GM19023 (cell line): ENCODE data around the gene CDCA7.
"Not testable (repeated sequence)": the region's sequence is repeated elsewhere in the genome, so short reads cannot be mapped to it uniquely, and the experiment has no call there.

Experiments used
- ATAC-seq: cut with Tn5 transposase; IDR thresholded peaks from one replicate; pipeline ENCODE4 v1.9.1; 2021; ENCODE audit warnings: mild to moderate bottlenecking, moderate library complexity; ENCODE audit not compliant: unreplicated experiment

The CDCA7 gene

GRCh38 chr2:173354582-173355131, at the start of gene CDCA7:
CDCA7 (plus strand) TSS chr2:173354872; CDS start chr2:173354964, 92 bp downstream.
- peak; percentile 58 for ATAC-seq

DNA sequence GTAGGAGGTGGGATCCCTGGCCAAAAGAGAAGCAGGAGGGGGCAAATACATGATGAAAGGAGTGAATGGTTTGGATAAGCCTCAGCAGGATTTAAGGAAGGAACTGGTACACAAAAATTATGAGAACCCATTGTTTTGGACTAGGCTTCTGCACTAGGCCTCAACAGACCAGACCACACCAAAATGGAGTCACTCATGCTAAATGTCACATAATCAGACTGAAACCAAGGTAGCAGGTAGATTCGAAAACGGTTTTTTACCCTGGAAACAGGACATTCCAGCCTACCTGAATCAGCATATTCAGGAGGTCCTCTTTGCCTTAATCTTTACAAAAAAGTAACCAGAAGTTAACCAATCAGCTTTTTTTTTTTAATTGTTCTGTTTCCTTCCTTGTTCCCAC, 49.4 kb upstream of the CDCA7 start:
- ATAC-seq: no peak

- ATAC-seq: peak; percentile 81
These were observed 47.4 kb upstream of the CDCA7 start for GRCh38 chr2:173307293-173307692.

DNA sequence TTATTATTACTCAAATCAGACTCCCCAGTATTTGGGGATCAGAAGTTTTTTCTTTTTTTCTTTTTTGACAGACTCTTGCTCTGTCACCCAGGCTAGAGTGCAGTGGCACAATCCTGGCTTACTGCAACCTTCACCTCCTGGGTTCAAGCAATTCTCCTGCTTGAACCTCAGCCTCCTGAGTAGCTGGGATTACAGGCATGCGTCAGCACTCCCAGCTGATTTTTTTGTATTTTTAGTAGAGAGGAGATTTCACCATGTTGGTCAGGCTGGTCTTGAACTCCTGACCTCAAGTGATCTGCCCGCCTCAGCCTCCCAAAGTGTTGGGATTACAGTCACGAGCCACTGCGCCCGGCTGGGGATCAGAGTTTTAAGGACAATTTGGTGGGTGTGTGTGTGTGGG, 45.3 kb upstream of the CDCA7 start:
- ATAC-seq: not testable (repeated sequence)

- ATAC-seq: no peak
These were observed 42.6 kb upstream of the CDCA7 start for GRCh38 chr2:173311844-173312606.

- ATAC-seq: no peak
These were observed 31.3 kb upstream of the CDCA7 start for GRCh38 chr2:173323371-173323770.

DNA sequence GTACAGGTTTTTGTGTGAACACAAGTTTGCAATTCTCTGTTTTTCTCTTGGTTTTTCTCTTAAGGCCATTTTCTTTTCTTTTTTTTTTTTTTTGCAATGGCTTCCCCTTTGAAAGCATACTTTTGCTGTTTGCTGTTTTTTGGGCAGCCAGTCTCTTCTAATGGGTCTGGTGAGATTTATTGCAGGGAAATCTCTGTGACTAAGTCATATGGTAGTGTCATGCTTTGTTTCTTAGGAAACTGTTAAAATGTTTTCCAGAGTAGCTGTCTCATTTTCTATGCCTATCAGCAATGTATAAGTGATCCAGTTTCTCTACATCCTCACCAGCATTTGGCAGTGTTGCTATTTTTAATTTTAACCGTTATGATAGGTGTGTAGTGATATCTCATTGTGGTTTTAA, 27.9 kb upstream of the CDCA7 start:
- ATAC-seq: no peak

- no peak for ATAC-seq
These were observed 27.3 kb upstream of the CDCA7 start for GRCh38 chr2:173327421-173327820.

DNA sequence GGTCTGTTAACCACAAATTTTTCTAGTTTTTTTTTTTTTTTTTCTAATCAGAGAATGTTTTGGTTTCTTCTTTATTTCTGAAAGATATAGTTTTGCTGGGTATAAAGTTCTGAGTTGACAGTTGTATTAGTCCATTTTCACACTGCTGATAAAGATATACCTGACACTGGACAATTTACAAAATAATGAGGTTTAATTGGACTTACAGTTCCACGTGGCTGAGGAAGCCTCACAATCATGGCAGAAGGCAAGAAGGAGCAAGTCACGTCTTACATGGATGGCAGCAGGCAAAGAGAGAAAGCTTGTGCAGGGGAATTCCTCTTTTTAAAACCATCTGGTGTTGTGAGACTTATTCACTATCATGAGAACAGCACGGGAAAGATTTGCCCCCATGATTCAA, 21.7 kb upstream of the CDCA7 start:
- not testable (repeated sequence) for ATAC-seq

DNA sequence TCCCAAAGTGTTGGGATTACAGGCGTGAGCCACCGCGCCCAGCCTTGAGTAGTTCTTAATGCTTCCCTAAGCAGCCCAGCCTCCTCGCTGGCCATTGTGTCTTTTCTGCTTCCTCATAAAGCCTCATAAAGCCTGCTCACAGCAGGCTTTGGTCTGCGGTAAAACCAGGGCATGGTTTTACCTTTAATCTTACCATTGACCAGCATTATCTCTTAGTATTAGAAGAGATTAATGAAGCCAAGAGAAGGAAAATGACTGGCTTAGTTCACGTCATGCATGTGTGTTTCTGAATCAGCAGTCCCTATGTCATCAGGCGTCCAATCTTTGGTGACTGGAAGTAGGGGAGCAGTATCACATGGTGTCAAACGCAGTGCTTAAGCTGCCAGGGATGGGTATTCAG, 14.9 kb upstream of the CDCA7 start:
- ATAC-seq: no peak

- no peak for ATAC-seq
These were observed 10.8 kb upstream of the CDCA7 start for GRCh38 chr2:173343921-173344320.

- ATAC-seq: no peak
These were observed 8.6 kb upstream of the CDCA7 start for GRCh38 chr2:173346035-173346434.

- ATAC-seq: no peak
These were observed 7.1 kb upstream of the CDCA7 start for GRCh38 chr2:173347305-173348168.

- ATAC-seq: no peak
These were observed 5.4 kb upstream of the CDCA7 start for GRCh38 chr2:173349287-173349686.

GRCh38 chr2:173350383-173350782, 4.3 kb upstream of the CDCA7 start:
- ATAC-seq: no peak

GRCh38 chr2:173351879-173352278, 2.8 kb upstream of the CDCA7 start:
- no peak for ATAC-seq

DNA sequence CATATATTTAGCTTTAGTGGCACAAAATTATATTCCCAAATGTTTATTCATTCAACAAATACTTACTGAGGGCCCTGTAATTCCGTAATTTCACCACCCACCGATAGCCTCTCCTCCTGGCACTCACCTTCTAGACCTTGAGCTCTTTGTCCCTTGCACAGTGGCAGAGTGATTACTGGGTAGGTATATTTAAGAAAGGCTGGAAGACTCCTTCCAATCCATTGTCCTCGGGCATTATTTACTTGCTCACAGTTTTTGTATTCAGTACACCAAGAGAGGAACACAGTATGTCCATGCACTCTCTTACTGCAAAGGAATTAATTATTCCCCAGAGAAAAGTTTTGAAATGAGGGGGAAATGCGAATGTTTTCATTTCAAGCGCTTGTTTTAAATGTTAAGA, 1.1 kb upstream of the CDCA7 start:
- ATAC-seq: no peak

DNA sequence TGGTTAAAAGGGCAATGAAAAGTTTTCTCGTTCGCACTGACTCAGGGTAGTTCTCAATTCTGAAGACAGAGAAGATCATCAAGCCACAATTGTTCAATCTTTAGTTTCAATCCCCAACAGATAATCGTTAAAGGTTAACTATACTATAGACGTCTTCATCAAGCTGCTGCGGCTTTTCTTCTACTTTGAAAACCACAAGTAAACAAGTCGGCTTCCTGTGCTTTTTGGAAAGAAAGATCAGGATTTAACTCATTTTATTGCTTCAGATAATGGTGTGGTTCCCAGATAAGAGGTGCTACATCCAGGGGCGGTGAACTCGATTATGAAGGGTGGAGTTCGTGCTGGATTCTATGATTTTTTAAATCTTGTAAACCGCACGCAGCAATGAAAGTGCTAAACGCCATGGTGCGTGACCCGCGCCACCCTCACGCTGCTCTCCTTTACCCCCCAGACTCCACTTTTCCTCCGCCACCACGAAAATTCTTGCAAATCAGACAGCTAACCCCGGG, 545 bp upstream of the CDCA7 start:
- peak; percentile 34 for ATAC-seq

DNA sequence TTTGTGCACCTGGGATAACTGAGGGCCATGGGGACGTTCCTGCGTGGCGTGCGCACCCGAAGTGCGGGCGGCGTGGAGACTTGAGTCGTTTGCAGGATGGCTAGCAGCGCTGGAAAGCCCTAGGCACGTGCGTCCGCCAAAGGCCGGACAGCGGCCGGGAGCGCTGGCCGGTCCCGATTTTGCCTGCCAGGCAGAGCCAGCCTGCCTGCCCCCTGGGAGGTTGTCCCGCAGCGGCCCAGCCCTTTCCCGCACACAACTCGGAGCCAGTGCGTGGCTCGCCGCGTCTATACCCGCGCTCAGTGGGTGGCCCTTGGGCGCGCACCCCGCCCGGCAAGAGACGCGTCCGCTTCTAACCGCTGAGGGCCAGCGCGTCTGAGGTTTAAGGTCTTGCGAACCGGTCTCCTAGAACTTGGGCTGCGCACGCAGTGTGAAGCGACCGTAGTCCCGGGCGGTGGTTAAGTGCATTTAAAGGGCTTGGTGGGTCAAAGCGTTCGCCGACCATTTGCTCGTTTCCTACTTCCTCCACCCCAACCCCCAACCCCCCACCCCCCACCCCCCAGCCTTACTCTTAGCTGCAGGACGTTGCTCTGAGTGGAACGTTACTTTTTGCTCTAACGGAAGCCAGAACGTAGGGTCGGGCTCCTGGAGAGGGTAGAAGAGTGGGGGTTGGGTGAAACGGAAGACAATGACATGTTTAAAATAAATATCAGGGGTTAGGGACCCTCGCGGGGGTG, 627 bp downstream of the CDCA7 start:
- peak; percentile 36 for ATAC-seq

DNA sequence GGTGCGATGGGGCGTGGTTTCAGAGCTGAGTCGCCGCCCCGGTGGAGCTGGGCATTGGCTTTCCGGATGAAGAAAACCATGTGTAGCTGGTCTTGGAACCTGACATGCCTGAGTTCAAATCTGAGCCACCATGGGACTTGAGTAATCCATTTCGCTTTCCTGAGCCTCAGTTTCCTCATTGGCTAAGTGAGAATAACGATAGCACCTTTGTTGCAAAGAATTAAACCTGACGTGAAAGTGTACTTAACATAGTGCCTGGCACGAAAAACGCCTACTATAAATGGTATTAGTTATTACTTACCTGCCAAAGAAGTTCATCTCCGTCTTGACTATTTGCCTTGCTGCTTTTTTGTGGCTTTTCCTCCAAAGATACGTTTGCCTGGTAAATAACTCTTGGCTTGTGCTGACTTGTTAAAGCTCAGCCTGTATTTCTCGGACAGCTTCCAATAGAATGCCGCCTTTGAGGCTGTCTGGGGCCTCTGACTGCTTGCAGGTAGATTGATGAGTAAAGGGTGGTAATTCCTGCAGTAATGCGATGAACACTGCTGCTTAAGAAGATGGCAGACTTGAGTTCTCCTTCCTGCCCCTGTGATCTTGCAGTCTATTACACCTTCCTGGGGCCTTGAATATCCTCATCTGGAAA, 1.3 kb downstream of the CDCA7 start:
- no peak for ATAC-seq
